Activated naive CD8-positive, alpha-beta T cell treated with anti-CD3 and anti-CD28 coated beads, Interleukin-2, amount 50 U/mL, for 16 hours (primary cell): ENCODE results near the gene PCDHGB4.
"Not testable (repeated sequence)": the region's sequence is repeated elsewhere in the genome, so short reads cannot be mapped to it uniquely, and the experiment has no call there.

Source experiments
- DNase-seq: peaks from one replicate; pipeline ENCODE4 v3.0.0-alpha.2; 2020; ENCODE audit warnings: low read depth, low spot score

PCDHGB4 gene

GRCh38 chr5:141366016-141366896 is 21.2 kb upstream of the PCDHGB4 start:
- no peak for DNase-seq

GRCh38 chr5:141369994-141370848 is 17.3 kb upstream of the PCDHGB4 start, which contains the start of gene PCDHGB3:
Gene PCDHGB3 (plus strand): TSS chr5:141370242. CDS start chr5:141370395, 153 bp downstream.
- DNase-seq: no peak

- no peak for DNase-seq
Measured at GRCh38 chr5:141371572-141372475, 15.7 kb upstream of the PCDHGB4 start.

GRCh38 chr5:141373673-141374317 is 13.7 kb upstream of the PCDHGB4 start, which contains the start of gene PCDHGA6:
Gene PCDHGA6 (plus strand): TSS chr5:141373891. CDS start chr5:141374084, 193 bp downstream.
- no peak for DNase-seq

GRCh38 chr5:141374627-141375026 is 12.9 kb upstream of the PCDHGB4 start:
- DNase-seq: no peak

- not testable (repeated sequence) for DNase-seq
Measured at GRCh38 chr5:141375444-141376155, 11.9 kb upstream of the PCDHGB4 start.

- DNase-seq: no peak
Measured at GRCh38 chr5:141382469-141383294, 4.8 kb upstream of the PCDHGB4 start, which contains the start of gene PCDHGA7. Gene PCDHGA7 (plus strand): TSS chr5:141382742. CDS start chr5:141382900, 158 bp downstream.

- DNase-seq: no peak
Measured at GRCh38 chr5:141383345-141383744, 4.2 kb upstream of the PCDHGB4 start.

GRCh38 chr5:141384471-141385267 is 2.8 kb upstream of the PCDHGB4 start:
- no peak for DNase-seq

GRCh38 chr5:141388661-141389060 is 1.2 kb downstream of the PCDHGB4 start:
- DNase-seq: no peak

GRCh38 chr5:141389153-141390042 is 1.9 kb downstream of the PCDHGB4 start:
- DNase-seq: no peak

- no peak for DNase-seq
Measured at GRCh38 chr5:141392429-141393198, 5.1 kb downstream of the PCDHGB4 start, which contains the start of gene PCDHGA8. Gene PCDHGA8 (plus strand): TSS chr5:141392633. CDS start chr5:141392814, 181 bp downstream.

GRCh38 chr5:141393267-141393666 is 5.8 kb downstream of the PCDHGB4 start:
- no peak for DNase-seq

GRCh38 chr5:141394401-141395187 is 7.1 kb downstream of the PCDHGB4 start:
- DNase-seq: not testable (repeated sequence)
